ENCODE results near the gene LRPPRC. TPM values are rescaled to one million over a fixed set of nuclear protein-coding genes. Genes with fewer than 3 reads are reported as not detected.

The LRPPRC gene
- total and polyA plus RNA-seq, 2 donors = 34.8 to 52.7 TPM

- Histone ChIP-seq H3K27ac (ENCODE audit: low read depth in 1 of 2, low read length in 1 of 2) (no peak overlapping the region), H3K36me3 (ENCODE audit: control insufficient read depth in 2 of 2, insufficient read depth in 2 of 2, low read length in 1 of 2) (peaks cover 11 to 32% of the 10 kb centered on the region in 2 donors), H3K27me3 (ENCODE audit: control insufficient read depth in 2 of 2, insufficient read depth in 1 of 2, low read length in 1 of 2) (no peaks in the 10 kb centered on the region), H3K4me1 (ENCODE audit: control insufficient read depth in 2 of 2, insufficient read depth in 2 of 2, low read length in 2 of 2) (peaks cover 5 to 9% of the 10 kb centered on the region in 2 donors), H3K9me3 (ENCODE audit: control insufficient read depth in 2 of 2, insufficient read depth in 1 of 2, low read length in 1 of 2) (peaks cover 0 to 4% of the 10 kb centered on the region in 2 donors), H3K4me3 (ENCODE audit: low read length in 2 of 2) (no peak overlapping the region)
- WGBS = 97% methylated on average over 5 of the region's 5 CpGs
- DNase-seq (ENCODE audit: low read depth in 6 of 9, low spot score in 9 of 9) = no peak
Observed at GRCh38 chr2:43993437-43993836, 2.4 kb downstream of the LRPPRC start.

GRCh38 chr2:43989545-43989944 lies 6.2 kb downstream of the LRPPRC start:
- Histone ChIP-seq H3K36me3 (ENCODE audit: control insufficient read depth in 2 of 2, insufficient read depth in 2 of 2, low read length in 1 of 2) (peaks cover 14 to 47% of the 10 kb centered on the region in 2 donors), H3K4me1 (ENCODE audit: control insufficient read depth in 2 of 2, insufficient read depth in 2 of 2, low read length in 2 of 2) (peaks cover 1 to 2% of the 10 kb centered on the region in 2 donors), H3K4me3 (ENCODE audit: low read length in 2 of 2) (no peak overlapping the region), H3K27me3 (ENCODE audit: control insufficient read depth in 2 of 2, insufficient read depth in 1 of 2, low read length in 1 of 2) (no peaks in the 10 kb centered on the region), H3K9me3 (ENCODE audit: control insufficient read depth in 2 of 2, insufficient read depth in 1 of 2, low read length in 1 of 2) (no peaks in the 10 kb centered on the region), H3K27ac (ENCODE audit: low read depth in 1 of 2, low read length in 1 of 2) (no peak overlapping the region)
- DNase-seq (ENCODE audit: low read depth in 6 of 9, low spot score in 9 of 9) = no peak
- 97% methylated on average over 4 of the region's 4 CpGs for WGBS

- Histone ChIP-seq H3K4me3 (ENCODE audit: low read length in 2 of 2) (no peak overlapping the region), H3K4me1 (ENCODE audit: control insufficient read depth in 2 of 2, insufficient read depth in 2 of 2, low read length in 2 of 2) (no peaks in the 10 kb centered on the region), H3K27ac (ENCODE audit: low read depth in 1 of 2, low read length in 1 of 2) (no peak overlapping the region), H3K27me3 (ENCODE audit: control insufficient read depth in 2 of 2, insufficient read depth in 1 of 2, low read length in 1 of 2) (no peaks in the 10 kb centered on the region), H3K9me3 (ENCODE audit: control insufficient read depth in 2 of 2, insufficient read depth in 1 of 2, low read length in 1 of 2) (no peaks in the 10 kb centered on the region), H3K36me3 (ENCODE audit: control insufficient read depth in 2 of 2, insufficient read depth in 2 of 2, low read length in 1 of 2) (peaks cover 8 to 26% of the 10 kb centered on the region in 2 donors)
- DNase-seq (ENCODE audit: low read depth in 6 of 9, low spot score in 9 of 9) = no peak
- WGBS = 98% methylated on average over 6 of the region's 6 CpGs
Observed at GRCh38 chr2:43986600-43986999, 9.2 kb downstream of the LRPPRC start.

GRCh38 chr2:43985359-43985758 lies 10.4 kb downstream of the LRPPRC start:
- no peak for DNase-seq (ENCODE audit: low read depth in 6 of 9, low spot score in 9 of 9)
- Histone ChIP-seq H3K4me3 (ENCODE audit: low read length in 2 of 2) (no peak overlapping the region), H3K4me1 (ENCODE audit: control insufficient read depth in 2 of 2, insufficient read depth in 2 of 2, low read length in 2 of 2) (no peaks in the 10 kb centered on the region), H3K27me3 (ENCODE audit: control insufficient read depth in 2 of 2, insufficient read depth in 1 of 2, low read length in 1 of 2) (no peaks in the 10 kb centered on the region), H3K27ac (ENCODE audit: low read depth in 1 of 2, low read length in 1 of 2) (no peak overlapping the region), H3K36me3 (ENCODE audit: control insufficient read depth in 2 of 2, insufficient read depth in 2 of 2, low read length in 1 of 2) (peaks cover 8 to 31% of the 10 kb centered on the region in 2 donors), H3K9me3 (ENCODE audit: control insufficient read depth in 2 of 2, insufficient read depth in 1 of 2, low read length in 1 of 2) (no peaks in the 10 kb centered on the region)
- WGBS = 98% methylated on average over 3 of the region's 3 CpGs

GRCh38 chr2:43984533-43984932 lies 11.3 kb downstream of the LRPPRC start:
- H3K9me3 ChIP-seq (ENCODE audit: control insufficient read depth in 2 of 2, insufficient read depth in 1 of 2, low read length in 1 of 2) = no peaks in the 10 kb centered on the region
- 98% methylated on average over 2 of the region's 2 CpGs for WGBS
- H3K4me3 ChIP-seq (ENCODE audit: low read length in 2 of 2) = no peak overlapping the region
- no peak for DNase-seq (ENCODE audit: low read depth in 6 of 9, low spot score in 9 of 9)
- H3K36me3 ChIP-seq (ENCODE audit: control insufficient read depth in 2 of 2, insufficient read depth in 2 of 2, low read length in 1 of 2) = peaks cover 8 to 29% of the 10 kb centered on the region in 2 donors
- H3K27me3 ChIP-seq (ENCODE audit: control insufficient read depth in 2 of 2, insufficient read depth in 1 of 2, low read length in 1 of 2) = no peaks in the 10 kb centered on the region
- no peaks in the 10 kb centered on the region for H3K4me1 ChIP-seq (ENCODE audit: control insufficient read depth in 2 of 2, insufficient read depth in 2 of 2, low read length in 2 of 2)
- H3K27ac ChIP-seq (ENCODE audit: low read depth in 1 of 2, low read length in 1 of 2) = no peak overlapping the region

GRCh38 chr2:43980902-43981301 lies 14.9 kb downstream of the LRPPRC start:
- peaks cover 0 to 33% of the 10 kb centered on the region in 2 donors for H3K36me3 ChIP-seq (ENCODE audit: control insufficient read depth in 2 of 2, insufficient read depth in 2 of 2, low read length in 1 of 2)
- no peak for DNase-seq (ENCODE audit: low read depth in 6 of 9, low spot score in 9 of 9)
- 95% methylated on average over 2 of the region's 2 CpGs for WGBS

GRCh38 chr2:43977677-43978375 lies 18.0 kb downstream of the LRPPRC start:
- DNase-seq (ENCODE audit: low read depth in 6 of 9, low spot score in 9 of 9) = no peak
- no peaks in the 10 kb centered on the region for H3K9me3 ChIP-seq (ENCODE audit: control insufficient read depth in 2 of 2, insufficient read depth in 1 of 2, low read length in 1 of 2)
- no peaks in the 10 kb centered on the region for H3K27me3 ChIP-seq (ENCODE audit: control insufficient read depth in 2 of 2, insufficient read depth in 1 of 2, low read length in 1 of 2)
- H3K4me3 ChIP-seq (ENCODE audit: low read length in 2 of 2) = no peak overlapping the region
- peaks cover 6 to 44% of the 10 kb centered on the region in 2 donors for H3K36me3 ChIP-seq (ENCODE audit: control insufficient read depth in 2 of 2, insufficient read depth in 2 of 2, low read length in 1 of 2)
- no peaks in the 10 kb centered on the region for H3K4me1 ChIP-seq (ENCODE audit: control insufficient read depth in 2 of 2, insufficient read depth in 2 of 2, low read length in 2 of 2)
- no peak overlapping the region for H3K27ac ChIP-seq (ENCODE audit: low read depth in 1 of 2, low read length in 1 of 2)

More at GRCh38 chr2:43980902-43981301, 14.9 kb downstream of the LRPPRC start:
- no peaks in the 10 kb centered on the region for H3K27me3 ChIP-seq (ENCODE audit: control insufficient read depth in 2 of 2, insufficient read depth in 1 of 2, low read length in 1 of 2)
- no peaks in the 10 kb centered on the region for H3K4me1 ChIP-seq (ENCODE audit: control insufficient read depth in 2 of 2, insufficient read depth in 2 of 2, low read length in 2 of 2)
- H3K4me3 ChIP-seq (ENCODE audit: low read length in 2 of 2) = no peak overlapping the region
- H3K27ac ChIP-seq (ENCODE audit: low read depth in 1 of 2, low read length in 1 of 2) = no peak overlapping the region
- no peaks in the 10 kb centered on the region for H3K9me3 ChIP-seq (ENCODE audit: control insufficient read depth in 2 of 2, insufficient read depth in 1 of 2, low read length in 1 of 2)

DNA sequence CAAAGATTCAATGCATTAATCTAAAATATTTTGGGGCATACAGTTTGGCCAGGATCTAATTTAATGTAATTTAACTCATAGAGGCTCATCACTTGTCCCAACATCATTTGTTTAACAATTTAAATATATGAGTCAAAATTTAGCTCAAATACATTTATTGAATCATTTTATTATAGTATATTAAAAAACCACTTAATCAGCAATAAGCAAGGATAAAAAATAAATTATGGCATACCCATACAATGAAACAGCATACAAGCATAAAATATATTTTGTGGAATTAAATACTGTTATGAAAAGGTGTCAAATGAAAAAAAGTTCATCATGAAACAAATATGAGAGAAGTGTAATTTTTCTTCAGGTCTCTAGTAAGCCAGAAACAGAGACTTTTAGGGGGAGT lies 34.9 kb downstream of the LRPPRC start:
- no peak overlapping the region for H3K27ac ChIP-seq (ENCODE audit: low read depth in 1 of 2, low read length in 1 of 2)
- H3K9me3 ChIP-seq (ENCODE audit: control insufficient read depth in 2 of 2, insufficient read depth in 1 of 2, low read length in 1 of 2) = no peaks in the 10 kb centered on the region
- no peak for DNase-seq (ENCODE audit: low read depth in 6 of 9, low spot score in 9 of 9)
- no peaks in the 10 kb centered on the region for H3K27me3 ChIP-seq (ENCODE audit: control insufficient read depth in 2 of 2, insufficient read depth in 1 of 2, low read length in 1 of 2)
- H3K36me3 ChIP-seq (ENCODE audit: control insufficient read depth in 2 of 2, insufficient read depth in 2 of 2, low read length in 1 of 2) = peaks cover 19 to 69% of the 10 kb centered on the region in 2 donors
- no peak overlapping the region for H3K4me3 ChIP-seq (ENCODE audit: low read length in 2 of 2)
- no peaks in the 10 kb centered on the region for H3K4me1 ChIP-seq (ENCODE audit: control insufficient read depth in 2 of 2, insufficient read depth in 2 of 2, low read length in 2 of 2)

DNA sequence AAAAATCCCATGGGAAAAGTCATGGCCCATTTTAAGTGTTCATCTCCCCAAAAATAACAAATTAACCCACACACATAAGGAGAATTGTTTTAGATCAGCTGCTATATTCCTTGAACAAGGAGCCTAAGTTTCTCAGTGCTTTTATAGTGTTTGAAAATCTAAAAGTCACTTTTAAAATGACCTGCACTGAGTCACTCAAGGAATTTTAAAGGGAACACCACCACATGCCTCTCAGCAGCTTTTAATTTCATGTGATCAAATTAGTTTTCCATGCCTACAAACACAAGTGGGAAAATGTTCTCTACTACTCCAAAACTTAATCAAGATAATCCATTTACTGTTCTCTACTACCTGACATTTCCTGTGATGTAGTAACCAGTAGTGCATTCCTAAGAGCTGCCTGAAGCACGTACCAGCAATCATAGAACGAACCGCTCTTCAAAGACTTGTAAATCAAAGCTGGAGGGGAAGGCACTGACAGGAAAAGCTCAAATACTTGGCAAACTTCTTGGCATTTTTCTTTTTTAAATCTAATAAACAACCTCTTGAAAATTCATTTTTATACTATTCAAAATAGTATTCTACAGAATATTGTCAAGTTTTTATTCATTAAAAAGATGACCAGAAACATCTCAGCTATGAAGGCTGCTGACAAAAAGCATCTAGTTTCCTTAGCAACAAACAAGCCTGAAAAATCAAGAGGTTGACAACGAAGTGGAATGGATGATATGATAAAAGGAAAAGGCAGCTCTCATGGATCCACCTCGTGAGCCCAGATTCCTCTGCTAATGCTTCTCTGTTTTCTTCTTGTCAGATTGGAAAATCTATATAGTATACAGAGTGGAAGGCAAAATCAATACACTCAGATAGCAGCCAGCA lies 37.2 kb downstream of the LRPPRC start:
- no peaks in the 10 kb centered on the region for H3K4me1 ChIP-seq (ENCODE audit: control insufficient read depth in 2 of 2, insufficient read depth in 2 of 2, low read length in 2 of 2)
- H3K4me3 ChIP-seq (ENCODE audit: low read length in 2 of 2) = no peak overlapping the region
- H3K9me3 ChIP-seq (ENCODE audit: control insufficient read depth in 2 of 2, insufficient read depth in 1 of 2, low read length in 1 of 2) = no peaks in the 10 kb centered on the region
- peaks cover 28 to 83% of the 10 kb centered on the region in 2 donors for H3K36me3 ChIP-seq (ENCODE audit: control insufficient read depth in 2 of 2, insufficient read depth in 2 of 2, low read length in 1 of 2)
- WGBS = 98% methylated on average over 5 of the region's 5 CpGs
- H3K27me3 ChIP-seq (ENCODE audit: control insufficient read depth in 2 of 2, insufficient read depth in 1 of 2, low read length in 1 of 2) = no peaks in the 10 kb centered on the region
- DNase-seq (ENCODE audit: low read depth in 6 of 9, low spot score in 9 of 9) = no peak
- H3K27ac ChIP-seq (ENCODE audit: low read depth in 1 of 2, low read length in 1 of 2) = no peak overlapping the region
